HG03558 (cell line): ENCODE measurements around the gene ATP6V0A1.

ENCODE experiments used
- ATAC-seq: cut with Tn5 transposase; IDR thresholded peaks from one replicate; pipeline ENCODE4 v1.9.1; 2021; ENCODE audit warnings: moderate number of reproducible peaks; ENCODE audit not compliant: unreplicated experiment; ENCODE audit errors: extremely low read depth

The ATP6V0A1 gene

GRCh38 chr17:42514867-42515266 lies 56.2 kb downstream of the ATP6V0A1 start:
- ATAC-seq: no peak

GRCh38 chr17:42517516-42517915 lies 58.8 kb downstream of the ATP6V0A1 start:
- no peak for ATAC-seq

- no peak for ATAC-seq
Observed at GRCh38 chr17:42518046-42518754, 59.5 kb downstream of the ATP6V0A1 start.

GRCh38 chr17:42518755-42519545 lies 60.3 kb downstream of the ATP6V0A1 start:
- no peak for ATAC-seq

- ATAC-seq: no peak
Observed at GRCh38 chr17:42519546-42520491, 61.1 kb downstream of the ATP6V0A1 start.

- ATAC-seq: no peak
Observed at GRCh38 chr17:42520540-42520951, 61.9 kb downstream of the ATP6V0A1 start.

GRCh38 chr17:42521036-42521435 lies 62.4 kb downstream of the ATP6V0A1 start:
- ATAC-seq: no peak

GRCh38 chr17:42521666-42522262 lies 63.1 kb downstream of the ATP6V0A1 start:
- no peak for ATAC-seq

GRCh38 chr17:42522263-42522790 lies 63.6 kb downstream of the ATP6V0A1 start:
- ATAC-seq: no peak

- ATAC-seq: no peak
Observed at GRCh38 chr17:42522798-42523278, 64.2 kb downstream of the ATP6V0A1 start.

GRCh38 chr17:42525221-42525620 lies 66.5 kb downstream of the ATP6V0A1 start:
- ATAC-seq: no peak

- ATAC-seq: no peak
Observed at GRCh38 chr17:42526031-42526444, 67.4 kb downstream of the ATP6V0A1 start.

GRCh38 chr17:42527932-42528331 lies 69.3 kb downstream of the ATP6V0A1 start:
- no peak for ATAC-seq

- ATAC-seq: no peak
Observed at GRCh38 chr17:42529061-42529460, 70.4 kb downstream of the ATP6V0A1 start.

- no peak for ATAC-seq
Observed at GRCh38 chr17:42530952-42531454, 72.3 kb downstream of the ATP6V0A1 start.

- no peak for ATAC-seq
Observed at GRCh38 chr17:42531455-42532354, 73.0 kb downstream of the ATP6V0A1 start.

- no peak for ATAC-seq
Observed at GRCh38 chr17:42535155-42536047, 76.7 kb downstream of the ATP6V0A1 start.

GRCh38 chr17:42536048-42536371 lies 77.3 kb downstream of the ATP6V0A1 start, which contains the start of gene NAGLU:
NAGLU (plus strand) TSS chr17:42536241; CDS start chr17:42536273, 32 bp downstream.
- ATAC-seq: peak; percentile 58
